Liver (tissue), 9 donors: ENCODE results near the gene MAPT. TPM values are rescaled to one million over a fixed set of nuclear protein-coding genes. Genes with fewer than 3 reads are reported as not detected.
A peak's percentile ranks its signal among the peaks of the same experiment; 100 is the strongest.

Source experiments
- DNase-seq: peaks from one replicate; pipeline ENCODE4 v3.0.0-alpha.2; 2017; ENCODE audit warnings: low spot score
- H3K27ac ChIP-seq, 2 donors: one replicate each; pipeline ENCODE4 v1.7.0; 2013; ENCODE audit warnings: inconsistent platforms in 2 of 2, low read length in 2 of 2, control low read depth in 1 of 2, low read depth in 1 of 2, mild to moderate bottlenecking in 1 of 2
- H3K27me3 ChIP-seq, 4 donors: one replicate each; pipeline versions ENCODE4 v1.6.1 to v1.7.0; 2013; ENCODE audit warnings: low read length in 3 of 4, inconsistent platforms in 1 of 4, mild to moderate bottlenecking in 1 of 4, moderate library complexity in 1 of 4; ENCODE audit not compliant: control insufficient read depth in 4 of 4, insufficient read depth in 4 of 4
- H3K36me3 ChIP-seq, 4 donors: one replicate each; pipeline versions ENCODE4 v1.6.1 to v1.7.0; 2013; ENCODE audit warnings: low read length in 3 of 4, mild to moderate bottlenecking in 3 of 4, low read depth in 1 of 4, moderate library complexity in 1 of 4; ENCODE audit not compliant: control insufficient read depth in 4 of 4, insufficient read depth in 3 of 4
- H3K4me1 ChIP-seq, 4 donors: one replicate each; pipeline versions ENCODE4 v1.6.1 to v1.7.0; 2013; ENCODE audit warnings: low read length in 3 of 4, mild to moderate bottlenecking in 3 of 4, moderate library complexity in 1 of 4; ENCODE audit not compliant: control insufficient read depth in 4 of 4, insufficient read depth in 4 of 4
- H3K4me3 ChIP-seq, 3 donors: one replicate each; pipeline versions ENCODE4 v1.6.1 to v1.7.0; 2013; ENCODE audit warnings: low read length in 3 of 3, control low read depth in 1 of 3, low read depth in 1 of 3, mild to moderate bottlenecking in 1 of 3
- H3K9ac ChIP-seq, 2 donors: one replicate each; pipeline ENCODE4 v1.7.0; 2013; ENCODE audit warnings: low read length in 2 of 2, mild to moderate bottlenecking in 2 of 2, moderate library complexity in 2 of 2, control low read depth in 1 of 2, low read depth in 1 of 2
- H3K9me3 ChIP-seq, 4 donors: one replicate each; pipeline versions ENCODE4 v1.6.1 to v1.7.0; 2013; ENCODE audit warnings: low read length in 3 of 4; ENCODE audit not compliant: control insufficient read depth in 4 of 4
- ATF3 ChIP-seq: IDR thresholded peaks from 2 replicates; pipeline ENCODE4 v1.6.1; 2016; ENCODE audit warnings: antibody characterized with exemption
- CTCF ChIP-seq: fragments of 150-350 bp; IDR thresholded peaks from 2 replicates; pipeline ENCODE4 v1.5.1; 2017; ENCODE audit warnings: improper control_type of control experiment, low read depth, low read length; ENCODE audit not compliant: missing input control
- EGR1 ChIP-seq, 2 donors: IDR thresholded peaks; 2 replicates each; pipeline ENCODE4 v1.6.1; 2016 to 2018; ENCODE audit warnings: antibody characterized with exemption in 2 of 2, low read depth in 2 of 2
- FOXA1 ChIP-seq: IDR thresholded peaks from 2 replicates; pipeline ENCODE4 v1.6.1; 2016; ENCODE audit warnings: antibody characterized with exemption
- GABPA ChIP-seq, 2 donors: IDR thresholded peaks in 1 of 2; conservative IDR thresholded peaks in 1 of 2; 2 replicates each; pipeline ENCODE4 v1.6.1; 2016; ENCODE audit warnings: antibody characterized with exemption in 2 of 2, mild to moderate bottlenecking in 1 of 2, moderate library complexity in 1 of 2
- HNF4A ChIP-seq, 2 donors: conservative IDR thresholded peaks; 2 replicates each; pipeline ENCODE4 v1.6.1; 2016; ENCODE audit warnings: antibody characterized with exemption in 2 of 2, mild to moderate bottlenecking in 2 of 2
- HNF4G ChIP-seq: IDR thresholded peaks from 2 replicates; pipeline ENCODE4 v1.6.1; 2016; ENCODE audit warnings: antibody characterized with exemption
- JUND ChIP-seq, 2 donors: IDR thresholded peaks; 2 replicates each; pipeline ENCODE4 v1.6.1; 2016; ENCODE audit warnings: antibody characterized with exemption in 2 of 2
- MAX ChIP-seq: IDR thresholded peaks from 2 replicates; pipeline ENCODE4 v1.6.1; 2016; ENCODE audit warnings: antibody characterized with exemption
- NR2F2 ChIP-seq: IDR thresholded peaks from 2 replicates; pipeline ENCODE4 v1.6.1; 2016; ENCODE audit warnings: antibody characterized with exemption
- RAD21 ChIP-seq, 2 donors: IDR thresholded peaks; 2 replicates each; pipeline ENCODE4 v1.6.1; 2016; ENCODE audit warnings: antibody characterized with exemption in 2 of 2, mild to moderate bottlenecking in 2 of 2
- REST ChIP-seq: IDR thresholded peaks from 2 replicates; pipeline ENCODE4 v1.6.1; 2016; ENCODE audit warnings: antibody characterized with exemption, mild to moderate bottlenecking
- RXRA ChIP-seq, 2 donors: IDR thresholded peaks; 2 replicates each; pipeline ENCODE4 v1.6.1; 2017 to 2018; ENCODE audit warnings: antibody characterized with exemption in 2 of 2, mild to moderate bottlenecking in 1 of 2
- TAF1 ChIP-seq: conservative IDR thresholded peaks from 2 replicates; pipeline ENCODE4 v1.6.1; 2016; ENCODE audit warnings: antibody characterized with exemption, mild to moderate bottlenecking
- YY1 ChIP-seq: IDR thresholded peaks from 2 replicates; pipeline ENCODE4 v1.6.1; 2016; ENCODE audit warnings: antibody characterized with exemption, mild to moderate bottlenecking
- ZBTB33 ChIP-seq: IDR thresholded peaks from 2 replicates; pipeline ENCODE4 v1.6.1; 2016; ENCODE audit warnings: antibody characterized with exemption
- WGBS: extraction: QIAGEN DNeasy Blood & Tissue Kit; methylation state at CpG from one replicate; pipeline ENCODE4 v1.1.7; 2013; 5-methylcytosine and 5-hydroxymethylcytosine counted together
- polyA plus RNA-seq, 2 donors: library from polyadenylated mRNA; stranded (reverse) in 1 of 2; unstranded in 1 of 2; fragments of 200-250 nt in 1 of 2; fragments of >200 nt in 1 of 2; fragmentation: Nextera tagmentation in 1 of 2; extraction: Ambion mirVana in 1 of 2; gene quantifications; one replicate each; pipeline versions ENCODE4 v1.2.1 to v1.2.3, GENCODE V29; 2013 to 2015
- total RNA-seq, 2 donors: library from RNA; depleted of rRNA; stranded (reverse); fragments of >200 nt; gene quantifications; one replicate each; pipeline ENCODE4 v1.2.3, GENCODE V29; 2014
- donor health status: healthy.
- donor health status: healthy.
- donor health status: healthy.
- donor health status: healthy.
- donor health status: healthy.

Gene MAPT
- total and polyA plus RNA-seq, 4 donors, result 0.05 to 0.67 (median 0.27) TPM

GRCh38 chr17:46002311-46002972 lies 108.1 kb downstream of the MAPT start:
- 24% methylated on average over 8 of the region's 8 CpGs for WGBS
- no peak overlapping the region for H3K27ac ChIP-seq
- DNase-seq, result peak; percentile 83
- TF ChIP-seq ATF3 (no peak), GABPA (IDR thresholded peaks at IDR 0.05 in 1 of 2, conservative IDR thresholded peaks at IDR 0.05 in 1 of 2) (no peak), CTCF (peak; percentile 98), RAD21 (IDR thresholded peaks at IDR 0.05) (peak; percentile 94 to 96)
- no peaks in the 10 kb centered on the region for H3K9me3 ChIP-seq
- H3K36me3 ChIP-seq, result no peaks in the 10 kb centered on the region
- H3K9ac ChIP-seq, result no peak overlapping the region
- H3K27me3 ChIP-seq, result no peaks in the 10 kb centered on the region
- peaks cover 5 to 19% (median 12%) of the 10 kb centered on the region in 4 donors for H3K4me1 ChIP-seq
- no peak overlapping the region for H3K4me3 ChIP-seq

- no peaks in the 10 kb centered on the region for H3K36me3 ChIP-seq
- no peaks in the 10 kb centered on the region for H3K9me3 ChIP-seq
- H3K4me1 ChIP-seq, result peaks cover 5 to 19% (median 12%) of the 10 kb centered on the region in 4 donors
- TF ChIP-seq HNF4A (conservative IDR thresholded peaks at IDR 0.05), result no peak
- TF ChIP-seq CTCF, result no peak
- no peak for TF ChIP-seq REST
- TF ChIP-seq EGR1 (IDR thresholded peaks at IDR 0.05; ENCODE audit: low read depth in 2 of 2), result no peak
- no peak for TF ChIP-seq RXRA (IDR thresholded peaks at IDR 0.05)
- TF ChIP-seq MAX, result no peak
- TF ChIP-seq NR2F2, result no peak
- no peak for TF ChIP-seq FOXA1
- TF ChIP-seq ZBTB33, result no peak
- no peak for TF ChIP-seq RAD21 (IDR thresholded peaks at IDR 0.05)
- TF ChIP-seq HNF4G, result no peak
- no peak for TF ChIP-seq JUND (IDR thresholded peaks at IDR 0.05)
- no peak for TF ChIP-seq TAF1
- no peak for TF ChIP-seq YY1
- no peak overlapping the region for H3K27ac ChIP-seq
- H3K27me3 ChIP-seq, result no peaks in the 10 kb centered on the region
- H3K9ac ChIP-seq, result no peak overlapping the region
- H3K4me3 ChIP-seq, result no peak overlapping the region
- 72% methylated on average over 7 of the region's 7 CpGs for WGBS
- no peak for DNase-seq
Observed at GRCh38 chr17:46002973-46003316, 108.6 kb downstream of the MAPT start.
